Smooth muscle cell of the brain vasculature (primary cell): ENCODE results near the gene ITPK1.
A peak's percentile ranks its signal among the peaks of the same experiment; 100 is the strongest.
"Not testable (repeated sequence)": the region's sequence is repeated elsewhere in the genome, so short reads cannot be mapped to it uniquely, and the experiment has no call there.

Experiments used
- DNase-seq: peaks from one replicate; pipeline ENCODE4 v3.0.0-alpha.2; 2012; ENCODE audit warnings: low read depth, low spot score

ITPK1 gene

DNA sequence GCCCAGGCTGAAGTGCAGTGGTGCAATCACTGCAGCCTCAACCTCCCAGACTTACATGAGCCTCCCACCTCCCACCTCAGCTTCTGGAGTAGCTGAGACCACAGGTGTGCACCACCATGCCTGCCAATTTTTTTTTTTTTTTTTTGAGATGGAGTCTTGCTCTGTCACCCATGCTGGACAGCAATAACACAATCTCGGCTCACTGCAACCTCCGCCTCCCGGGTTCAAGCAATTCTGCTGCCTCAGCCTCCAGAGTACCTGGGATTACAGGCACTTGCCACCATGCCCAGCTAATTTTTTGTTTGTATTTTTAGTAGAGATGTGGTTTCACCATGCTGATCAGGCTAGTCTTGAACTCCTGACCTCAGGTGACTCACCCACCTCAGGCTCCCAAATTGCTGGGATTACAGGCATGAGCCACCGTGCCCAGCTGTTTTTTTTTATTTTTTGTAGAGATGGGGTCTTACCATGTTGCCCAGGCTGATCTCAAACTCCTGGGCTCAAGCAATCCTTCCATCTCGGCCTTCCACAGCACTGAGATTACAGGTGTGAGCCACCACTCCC lies 15.6 kb upstream of the ITPK1 start:
- not testable (repeated sequence) for DNase-seq

- no peak for DNase-seq
Observed at GRCh38 chr14:93128725-93129459, 13.2 kb upstream of the ITPK1 start.

GRCh38 chr14:93126111-93126510 lies 10.4 kb upstream of the ITPK1 start:
- DNase-seq, result no peak

DNA sequence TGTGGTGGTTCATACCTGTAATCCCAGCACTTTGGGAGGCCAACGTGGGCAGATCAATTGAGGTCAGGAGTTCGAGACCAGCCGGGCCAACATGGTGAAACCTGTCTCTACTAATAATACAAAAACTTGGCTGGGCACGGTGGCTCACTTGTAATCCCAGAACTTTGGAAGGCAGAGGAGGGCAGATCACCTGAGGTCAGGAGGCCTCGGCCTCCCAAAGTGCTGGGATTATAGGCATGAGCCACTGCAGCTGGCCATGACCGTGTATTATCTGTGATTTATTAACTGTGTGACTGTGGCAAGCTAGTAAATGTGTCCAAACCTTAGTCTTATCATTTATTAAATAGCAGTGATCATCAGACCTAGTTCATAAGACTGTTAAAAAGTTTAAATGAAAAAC lies 7.1 kb upstream of the ITPK1 start:
- no peak for DNase-seq

DNA sequence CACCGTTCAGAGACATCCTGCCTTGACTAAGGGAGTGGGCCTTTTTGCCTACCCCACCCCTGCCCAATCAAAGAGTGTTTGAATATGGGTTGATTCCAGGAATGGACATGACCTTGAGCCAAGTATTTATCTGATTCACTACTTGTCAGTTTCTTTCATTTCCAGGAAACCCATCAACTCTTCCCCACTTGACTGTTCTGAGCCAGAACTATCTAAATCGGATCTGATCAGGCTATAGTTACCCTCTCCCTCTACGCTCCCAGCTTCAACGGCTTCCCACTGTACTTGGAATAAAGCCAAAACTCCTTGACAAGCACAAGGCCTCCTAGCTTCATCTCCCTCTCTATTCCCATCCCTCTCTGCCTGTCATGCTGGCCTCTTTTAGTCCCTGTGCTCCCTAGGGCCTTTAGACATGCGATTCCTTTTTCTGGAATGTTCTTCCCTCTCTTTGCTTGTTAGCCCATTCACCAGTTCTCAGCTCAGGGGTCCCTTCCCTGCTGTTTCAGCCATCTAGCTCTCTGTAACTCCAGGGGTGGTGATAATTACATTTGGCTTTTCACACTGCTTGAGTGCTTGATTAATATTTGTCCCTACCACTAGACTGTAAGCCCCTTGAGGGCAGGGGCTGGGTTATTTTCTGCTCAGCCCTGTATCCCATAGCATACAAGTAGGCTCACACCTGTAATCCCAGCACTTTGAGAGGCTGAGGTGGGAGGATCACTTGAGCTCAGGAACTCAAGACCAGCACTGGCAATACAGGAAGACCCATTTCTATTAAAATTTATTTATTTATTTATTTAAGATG lies 5.5 kb upstream of the ITPK1 start:
- DNase-seq, result no peak

DNA sequence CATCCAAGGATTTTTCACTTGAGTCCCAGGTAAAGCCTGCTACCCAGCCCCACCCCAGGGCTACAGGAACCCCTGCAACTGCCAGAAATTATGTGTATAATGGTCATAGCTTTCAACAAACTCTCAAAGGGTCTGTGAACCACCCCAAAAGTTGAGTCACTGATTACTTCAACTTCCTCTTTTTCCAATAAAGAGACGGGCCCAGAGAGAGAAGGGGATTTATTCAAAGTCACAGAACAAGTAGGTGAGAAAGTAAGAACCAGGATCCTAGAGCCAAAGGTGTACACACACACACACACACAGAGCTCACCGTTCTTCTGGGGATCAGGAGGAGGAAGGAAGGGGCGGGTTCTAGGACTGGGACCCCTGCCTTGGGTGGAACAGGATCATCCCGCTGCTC lies 4.8 kb upstream of the ITPK1 start:
- no peak for DNase-seq

DNA sequence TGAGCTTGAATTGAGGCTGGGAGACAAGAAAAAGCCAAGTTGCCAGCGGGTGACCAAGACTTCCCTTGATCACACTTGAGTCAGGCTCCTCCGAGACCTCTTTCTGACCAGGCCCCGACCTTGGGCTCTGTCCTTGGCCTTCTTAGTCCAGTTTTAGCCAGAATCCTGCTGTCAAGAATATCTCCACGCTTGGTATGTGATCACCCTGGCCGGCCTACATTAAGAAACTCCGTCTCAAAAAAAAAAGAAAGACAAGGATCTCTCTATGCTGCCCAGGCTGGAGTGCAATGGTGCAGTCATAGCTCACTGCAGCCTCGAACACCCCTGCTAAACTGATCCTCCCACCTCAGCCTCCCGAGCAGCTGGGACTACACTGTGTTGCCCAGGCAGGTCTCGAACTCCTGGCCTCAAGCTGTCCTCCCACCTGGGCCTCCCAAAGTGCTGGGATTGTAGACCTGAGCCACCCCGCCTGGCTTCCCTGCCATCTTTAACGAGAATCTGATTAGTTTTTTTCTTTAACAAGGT lies 1.0 kb upstream of the ITPK1 start:
- DNase-seq, result no peak

- DNase-seq, result peak; percentile 36
Observed at GRCh38 chr14:93115069-93115820, 480 bp downstream of the ITPK1 start.

GRCh38 chr14:93114713-93115068 lies 1.0 kb downstream of the ITPK1 start:
- DNase-seq, result no peak

DNA sequence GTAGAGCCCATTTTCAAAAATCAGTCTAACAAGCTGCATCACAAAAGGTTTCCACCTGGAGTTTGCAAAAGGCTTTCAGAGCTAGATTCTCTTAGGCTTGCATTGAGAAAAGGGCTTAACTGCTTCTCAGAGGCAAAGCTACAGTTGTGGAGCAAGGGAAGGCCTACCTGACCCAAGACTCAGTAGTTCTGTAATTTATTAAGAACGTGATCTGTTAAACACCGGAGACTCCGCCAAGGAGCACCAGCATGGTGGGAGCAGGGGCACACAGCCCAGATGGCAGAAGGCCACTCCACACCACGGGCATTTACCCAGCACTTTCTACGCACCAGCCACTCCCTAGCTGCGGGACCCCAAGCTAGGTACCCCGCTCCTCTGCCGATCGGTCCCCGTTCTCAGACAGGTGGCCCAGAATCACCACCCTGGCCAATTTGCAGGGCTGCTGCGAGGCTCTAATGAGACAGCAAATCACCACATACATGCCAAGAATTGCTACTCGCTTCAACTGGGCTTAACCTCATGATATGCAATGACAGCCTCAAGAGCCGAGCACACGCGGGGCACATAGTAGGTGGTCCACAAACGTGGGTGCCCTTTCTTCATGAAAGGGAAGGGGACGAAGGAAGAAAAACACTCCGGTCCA lies 1.5 kb downstream of the ITPK1 start:
- DNase-seq, result no peak

DNA sequence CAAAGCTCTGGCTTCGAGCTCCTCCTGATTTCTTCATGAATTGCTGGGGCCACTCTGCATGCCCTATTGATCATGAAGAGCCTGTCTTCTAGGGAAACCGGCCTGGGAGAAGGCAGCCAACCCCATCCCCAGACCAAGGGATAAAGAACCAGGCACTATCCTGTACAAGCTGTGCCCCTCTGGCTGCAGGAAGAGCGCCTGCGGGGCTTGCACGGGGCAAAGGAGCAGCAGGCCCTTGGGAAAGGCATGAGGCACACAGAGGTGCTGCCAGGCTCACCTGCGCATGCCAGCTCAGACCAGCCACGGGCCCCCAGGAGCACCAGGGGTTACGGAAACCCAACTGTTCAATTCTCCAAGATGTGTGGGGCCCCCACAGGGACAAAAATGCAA lies 2.1 kb downstream of the ITPK1 start:
- DNase-seq, result no peak

GRCh38 chr14:93112891-93113677 lies 2.6 kb downstream of the ITPK1 start:
- DNase-seq, result peak; percentile 55

- DNase-seq, result not testable (repeated sequence)
Observed at GRCh38 chr14:93111541-93111940, 4.2 kb downstream of the ITPK1 start.

GRCh38 chr14:93110856-93111419 lies 4.8 kb downstream of the ITPK1 start:
- DNase-seq, result no peak

DNA sequence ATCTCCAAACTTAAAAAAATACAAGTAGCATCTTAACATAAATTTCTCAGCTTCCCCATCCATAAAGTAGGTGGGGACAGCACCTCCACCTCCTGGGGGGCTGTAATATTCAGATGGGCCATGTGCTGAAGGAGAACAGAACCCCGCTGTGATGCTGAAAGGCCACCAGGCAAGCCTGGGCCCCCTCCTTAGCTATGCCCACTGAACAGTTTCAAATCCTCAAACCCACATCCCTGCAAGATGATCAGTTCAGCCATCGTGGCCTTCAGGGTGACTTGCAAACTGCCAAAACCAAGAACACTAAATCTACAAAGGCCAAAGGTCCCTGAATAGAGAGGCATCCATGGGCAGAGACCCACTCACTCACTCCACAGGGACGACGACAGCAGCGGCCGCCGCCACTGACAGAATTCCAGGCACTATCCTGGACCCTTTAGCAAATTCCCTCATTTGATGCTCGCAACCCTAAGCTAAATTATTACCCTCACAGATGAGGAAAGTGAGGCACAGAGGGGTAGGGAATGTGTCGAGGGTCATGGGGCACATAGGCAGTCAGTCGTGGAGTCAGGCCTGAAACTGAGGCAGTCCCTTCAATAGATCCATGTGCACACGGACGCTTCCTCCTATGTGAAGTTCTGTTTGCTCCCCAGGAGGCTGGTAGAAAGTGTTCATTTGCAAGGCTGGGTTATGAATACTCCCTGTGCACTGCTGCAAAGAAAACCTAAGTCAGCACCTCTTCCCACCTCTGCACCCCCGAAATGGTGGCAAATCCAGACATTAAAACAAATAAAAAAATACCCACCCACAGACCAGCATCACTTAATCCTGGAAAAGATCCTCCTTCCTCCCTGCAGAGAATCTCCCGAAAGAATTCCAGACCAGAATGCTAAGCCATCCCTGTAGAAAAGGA lies 5.9 kb downstream of the ITPK1 start:
- no peak for DNase-seq

- DNase-seq, result no peak
Observed at GRCh38 chr14:93108105-93108504, 7.6 kb downstream of the ITPK1 start.

DNA sequence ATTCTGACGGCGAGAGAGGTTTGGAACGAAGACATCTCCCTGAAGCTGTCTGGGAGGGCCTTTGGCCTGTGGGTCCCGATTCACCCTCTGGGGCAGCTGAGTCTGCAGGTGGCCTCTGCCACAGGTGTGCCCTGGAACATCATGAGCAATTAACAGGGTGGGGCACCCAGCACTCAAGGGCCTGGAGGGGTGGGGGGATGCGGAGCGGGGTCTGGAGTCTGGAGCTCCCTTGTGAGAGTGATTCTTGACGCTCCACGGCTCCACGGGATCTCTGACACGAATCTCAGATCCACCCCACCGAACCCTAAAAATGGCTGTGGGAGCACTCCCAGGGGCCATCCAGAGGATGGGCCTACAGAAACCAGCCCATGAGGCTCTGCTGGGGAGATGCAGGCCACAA lies 8.3 kb downstream of the ITPK1 start:
- no peak for DNase-seq

DNA sequence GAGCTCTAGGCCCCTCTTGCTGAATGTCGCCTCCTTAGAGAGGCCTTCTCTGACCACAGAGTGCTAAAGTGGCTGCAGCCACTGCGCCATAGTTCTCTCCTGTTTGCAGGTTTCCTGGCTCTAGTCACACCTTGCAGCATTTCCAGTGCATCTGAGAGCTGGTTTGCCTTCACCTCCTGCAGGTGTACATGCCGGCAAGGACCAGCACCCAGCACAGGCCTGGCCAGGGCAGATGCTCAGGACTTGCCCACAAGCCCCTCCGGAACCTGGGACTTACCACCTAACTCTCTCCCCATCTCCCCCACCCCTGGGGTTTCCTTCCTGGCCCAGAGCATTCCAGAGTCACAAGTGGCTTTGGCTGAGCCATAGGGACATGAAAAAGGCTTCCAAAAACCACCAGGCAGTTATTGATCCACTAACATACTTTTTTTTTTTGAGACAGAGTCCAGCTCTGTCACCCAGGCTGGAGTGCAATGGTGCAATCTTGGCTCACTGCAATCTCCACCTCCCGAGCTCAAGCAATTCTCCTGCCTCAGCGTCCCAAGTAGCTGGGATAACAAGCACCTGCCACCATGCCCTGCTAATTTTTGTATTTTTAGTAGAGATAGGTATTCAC lies 9.1 kb downstream of the ITPK1 start:
- no peak for DNase-seq

DNA sequence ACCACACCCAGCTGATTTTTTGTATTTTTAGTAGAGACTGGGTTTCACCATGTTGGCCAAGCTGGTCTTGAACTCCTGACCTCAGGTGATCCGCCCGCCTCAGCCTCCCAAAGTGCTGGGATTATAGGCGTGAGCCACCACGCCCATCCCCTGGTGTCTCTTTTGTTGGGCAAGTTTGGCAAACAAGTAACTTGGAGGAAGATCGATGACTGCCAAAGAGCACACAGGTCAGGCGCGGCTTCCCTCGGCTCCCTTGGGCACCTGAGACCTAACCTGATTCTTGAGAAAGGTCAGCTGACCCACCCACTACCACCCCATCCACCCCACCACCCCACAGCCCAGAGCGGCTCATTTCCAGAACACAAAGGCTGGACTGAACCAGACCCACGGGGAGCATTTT lies 9.9 kb downstream of the ITPK1 start:
- not testable (repeated sequence) for DNase-seq
